ENCODE data around the gene NHLRC4.

NHLRC4 gene

DNA sequence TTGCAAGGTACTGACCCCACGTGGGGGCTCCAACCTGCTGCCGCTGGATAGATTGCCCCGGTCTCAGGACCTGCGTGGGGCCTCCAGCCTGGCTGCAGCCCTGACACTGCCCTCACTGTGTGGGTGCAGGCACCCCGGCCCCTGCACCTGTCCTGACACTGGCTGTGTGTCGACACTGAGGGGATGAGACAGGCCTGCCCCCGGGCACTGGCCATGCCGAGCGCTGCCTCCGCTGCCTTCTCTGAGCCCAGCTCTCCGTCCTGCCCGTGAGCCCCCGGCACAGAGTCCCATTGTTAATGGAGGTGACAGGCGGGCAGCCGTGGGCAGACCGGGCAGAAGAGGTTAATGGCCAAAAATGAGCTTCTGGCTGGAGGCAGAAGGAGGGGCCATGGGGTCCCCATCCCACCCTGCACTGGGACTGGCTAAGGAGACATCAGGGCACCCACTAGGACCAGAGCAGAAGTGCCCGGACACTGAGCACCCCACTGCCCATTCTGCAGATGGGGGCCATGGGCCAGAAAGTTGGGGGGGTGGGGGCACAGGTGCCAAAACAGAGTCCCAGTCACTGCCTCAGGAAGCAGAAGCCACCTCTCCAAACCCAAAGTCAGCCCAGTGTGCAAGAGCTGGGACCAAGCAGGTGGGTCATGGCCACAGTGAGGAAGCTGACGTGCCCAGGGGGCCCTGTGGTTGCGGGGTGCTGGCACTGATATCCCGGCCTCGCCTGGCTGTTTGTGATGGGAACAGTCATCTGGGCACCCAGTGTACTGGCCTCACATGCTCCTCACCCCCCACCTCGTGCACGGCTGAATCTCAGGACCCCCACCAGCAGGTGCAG, 9.1 kb upstream of the NHLRC4 start:
- no peak overlapping the region for H3K27ac ChIP-seq (ENCODE audit: extremely low read depth, low read depth, low read length)
- H3K4me3 ChIP-seq (ENCODE audit: low read depth, low read length) = no peak overlapping the region
- no peaks in the 10 kb centered on the region; the same call in 1 of the 2 replicates for H3K4me1 ChIP-seq (ENCODE audit: control insufficient read depth, insufficient read depth, low read length)
- ChIA-PET CTCF (no interaction called here), POLR2A (interaction anchor here (1.0 kb wide), 1 partner anchor 15 kb away, joined by 3 read pairs; no protein-coding TSS in a partner anchor)
- TF ChIP-seq RBAK (tag by site-specific recombination; IDR thresholded peaks at IDR 0.05) (no peak), ZIC2 (tag by site-specific recombination; IDR thresholded peaks at IDR 0.05) (peak; percentile 80), BCL11B (tag by site-specific recombination; IDR thresholded peaks at IDR 0.05; ENCODE audit: low read depth) (peak; percentile 9; the same call in 1 of the 2 replicates)
- TF ChIP-seq, protein P1, sequence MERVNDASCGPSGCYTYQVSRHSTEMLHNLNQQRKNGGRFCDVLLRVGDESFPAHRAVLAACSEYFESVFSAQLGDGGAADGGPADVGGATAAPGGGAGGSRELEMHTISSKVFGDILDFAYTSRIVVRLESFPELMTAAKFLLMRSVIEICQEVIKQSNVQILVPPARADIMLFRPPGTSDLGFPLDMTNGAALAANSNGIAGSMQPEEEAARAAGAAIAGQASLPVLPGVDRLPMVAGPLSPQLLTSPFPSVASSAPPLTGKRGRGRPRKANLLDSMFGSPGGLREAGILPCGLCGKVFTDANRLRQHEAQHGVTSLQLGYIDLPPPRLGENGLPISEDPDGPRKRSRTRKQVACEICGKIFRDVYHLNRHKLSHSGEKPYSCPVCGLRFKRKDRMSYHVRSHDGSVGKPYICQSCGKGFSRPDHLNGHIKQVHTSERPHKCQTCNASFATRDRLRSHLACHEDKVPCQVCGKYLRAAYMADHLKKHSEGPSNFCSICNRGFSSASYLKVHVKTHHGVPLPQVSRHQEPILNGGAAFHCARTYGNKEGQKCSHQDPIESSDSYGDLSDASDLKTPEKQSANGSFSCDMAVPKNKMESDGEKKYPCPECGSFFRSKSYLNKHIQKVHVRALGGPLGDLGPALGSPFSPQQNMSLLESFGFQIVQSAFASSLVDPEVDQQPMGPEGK (tag by site-specific recombination; IDR thresholded peaks at IDR 0.05) = 0 out of 2 replicates have a peak, but pooled peaks have one; percentile 25
- no peaks in the 10 kb centered on the region for H3K9me3 ChIP-seq (ENCODE audit: control insufficient read depth, insufficient read depth, low read depth, low read length)
- H3K36me3 ChIP-seq (ENCODE audit: control insufficient read depth in 2 of 2, insufficient read depth in 1 of 2, low read length in 2 of 2) = peaks cover 0 to 2% of the 10 kb centered on the region in 2 experiments; a peak in 1 of 3 replicates

DNA sequence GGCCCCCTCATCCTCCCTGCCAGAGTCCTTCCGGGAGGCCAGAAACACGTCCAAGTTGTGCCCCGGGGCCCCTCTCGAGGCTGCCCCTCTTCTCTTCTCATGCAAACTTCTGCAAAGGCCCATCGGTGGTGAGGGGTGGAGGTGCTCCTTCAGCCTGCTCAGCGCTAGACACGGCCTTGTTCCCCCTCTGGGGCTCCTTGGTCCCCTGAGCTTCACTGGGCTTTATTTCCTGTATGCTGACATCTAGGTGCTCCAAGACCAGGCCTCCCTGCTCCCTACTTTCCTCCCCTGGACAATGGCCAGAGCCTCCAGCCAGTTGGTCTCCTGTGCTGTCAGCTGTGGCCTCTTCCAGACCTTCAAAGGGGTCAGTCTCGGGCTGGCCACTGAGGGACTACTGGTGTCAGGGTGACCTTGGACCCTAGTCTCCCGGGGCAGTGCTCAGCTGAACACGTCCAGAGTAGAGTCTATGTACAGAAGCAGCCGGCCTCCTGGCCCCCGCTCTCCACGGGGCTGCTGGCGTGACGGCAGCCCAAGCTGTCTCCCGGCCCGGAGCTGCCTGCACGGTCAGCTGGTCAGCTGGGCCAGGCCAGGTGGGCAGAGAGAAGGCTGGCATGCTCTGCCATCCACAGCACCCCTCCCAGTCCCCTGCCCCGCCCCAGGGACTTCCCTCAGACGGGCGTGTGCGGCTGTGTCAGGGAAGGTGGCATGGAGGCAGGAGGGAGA, 8.3 kb upstream of the NHLRC4 start:
- Histone ChIP-seq H3K36me3 (ENCODE audit: control insufficient read depth in 2 of 2, insufficient read depth in 1 of 2, low read length in 2 of 2) (no peaks in the 10 kb centered on the region), H3K27ac (ENCODE audit: extremely low read depth, low read depth, low read length) (no peak overlapping the region), H3K9me3 (ENCODE audit: control insufficient read depth, insufficient read depth, low read depth, low read length) (no peaks in the 10 kb centered on the region), H3K4me3 (ENCODE audit: low read depth, low read length) (no peak overlapping the region), H3K4me1 (ENCODE audit: control insufficient read depth, insufficient read depth, low read length) (no peaks in the 10 kb centered on the region; the same call in 1 of the 2 replicates)
- TF ChIP-seq ZBTB1 (tag by site-specific recombination; IDR thresholded peaks at IDR 0.05) = no peak
- TF ChIP-seq, protein P2, sequence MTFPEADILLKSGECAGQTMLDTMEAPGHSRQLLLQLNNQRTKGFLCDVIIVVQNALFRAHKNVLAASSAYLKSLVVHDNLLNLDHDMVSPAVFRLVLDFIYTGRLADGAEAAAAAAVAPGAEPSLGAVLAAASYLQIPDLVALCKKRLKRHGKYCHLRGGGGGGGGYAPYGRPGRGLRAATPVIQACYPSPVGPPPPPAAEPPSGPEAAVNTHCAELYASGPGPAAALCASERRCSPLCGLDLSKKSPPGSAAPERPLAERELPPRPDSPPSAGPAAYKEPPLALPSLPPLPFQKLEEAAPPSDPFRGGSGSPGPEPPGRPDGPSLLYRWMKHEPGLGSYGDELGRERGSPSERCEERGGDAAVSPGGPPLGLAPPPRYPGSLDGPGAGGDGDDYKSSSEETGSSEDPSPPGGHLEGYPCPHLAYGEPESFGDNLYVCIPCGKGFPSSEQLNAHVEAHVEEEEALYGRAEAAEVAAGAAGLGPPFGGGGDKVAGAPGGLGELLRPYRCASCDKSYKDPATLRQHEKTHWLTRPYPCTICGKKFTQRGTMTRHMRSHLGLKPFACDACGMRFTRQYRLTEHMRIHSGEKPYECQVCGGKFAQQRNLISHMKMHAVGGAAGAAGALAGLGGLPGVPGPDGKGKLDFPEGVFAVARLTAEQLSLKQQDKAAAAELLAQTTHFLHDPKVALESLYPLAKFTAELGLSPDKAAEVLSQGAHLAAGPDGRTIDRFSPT (tag by site-specific recombination; IDR thresholded peaks at IDR 0.05) = 0 out of 2 replicates have a peak, but pooled peaks have one; percentile 38
- TF ChIP-seq, protein P3, sequence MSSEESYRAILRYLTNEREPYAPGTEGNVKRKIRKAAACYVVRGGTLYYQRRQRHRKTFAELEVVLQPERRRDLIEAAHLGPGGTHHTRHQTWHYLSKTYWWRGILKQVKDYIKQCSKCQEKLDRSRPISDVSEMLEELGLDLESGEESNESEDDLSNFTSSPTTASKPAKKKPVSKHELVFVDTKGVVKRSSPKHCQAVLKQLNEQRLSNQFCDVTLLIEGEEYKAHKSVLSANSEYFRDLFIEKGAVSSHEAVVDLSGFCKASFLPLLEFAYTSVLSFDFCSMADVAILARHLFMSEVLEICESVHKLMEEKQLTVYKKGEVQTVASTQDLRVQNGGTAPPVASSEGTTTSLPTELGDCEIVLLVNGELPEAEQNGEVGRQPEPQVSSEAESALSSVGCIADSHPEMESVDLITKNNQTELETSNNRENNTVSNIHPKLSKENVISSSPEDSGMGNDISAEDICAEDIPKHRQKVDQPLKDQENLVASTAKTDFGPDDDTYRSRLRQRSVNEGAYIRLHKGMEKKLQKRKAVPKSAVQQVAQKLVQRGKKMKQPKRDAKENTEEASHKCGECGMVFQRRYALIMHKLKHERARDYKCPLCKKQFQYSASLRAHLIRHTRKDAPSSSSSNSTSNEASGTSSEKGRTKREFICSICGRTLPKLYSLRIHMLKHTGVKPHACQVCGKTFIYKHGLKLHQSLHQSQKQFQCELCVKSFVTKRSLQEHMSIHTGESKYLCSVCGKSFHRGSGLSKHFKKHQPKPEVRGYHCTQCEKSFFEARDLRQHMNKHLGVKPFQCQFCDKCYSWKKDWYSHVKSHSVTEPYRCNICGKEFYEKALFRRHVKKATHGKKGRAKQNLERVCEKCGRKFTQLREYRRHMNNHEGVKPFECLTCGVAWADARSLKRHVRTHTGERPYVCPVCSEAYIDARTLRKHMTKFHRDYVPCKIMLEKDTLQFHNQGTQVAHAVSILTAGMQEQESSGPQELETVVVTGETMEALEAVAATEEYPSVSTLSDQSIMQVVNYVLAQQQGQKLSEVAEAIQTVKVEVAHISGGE (tag by site-specific recombination; conservative IDR thresholded peaks at IDR 0.05; ENCODE audit: low read depth) = no peak
- TF ChIP-seq ZIC2 (tag by site-specific recombination; IDR thresholded peaks at IDR 0.05) = 0 out of 2 replicates have a peak, but pooled peaks have one; percentile 8
- TF ChIP-seq ZNF514 (tag by site-specific recombination; IDR thresholded peaks at IDR 0.05) = no peak
- TF ChIP-seq ZBTB8A (tag by site-specific recombination; IDR thresholded peaks at IDR 0.05) = no peak
- TF ChIP-seq KLF1 (tag by site-specific recombination; IDR thresholded peaks at IDR 0.05) = peak; percentile 26; the same call in 1 of the 2 replicates
- no peak for TF ChIP-seq ZNF121 (tag by site-specific recombination; IDR thresholded peaks at IDR 0.05)
- TF ChIP-seq ZNF768 (tag by site-specific recombination; IDR thresholded peaks at IDR 0.05) = no peak
- ChIA-PET POLR2A (interaction anchor here (0.6 to 1.0 kb wide), 2 partner anchors 16 to 37 kb away, joined by 3 read pairs; no protein-coding TSS in a partner anchor), CTCF (no interaction called here)

Data from HEK293 (cell line).